H1 (cell line): ENCODE measurements around the gene FSIP1.

Experiments
- CTCF ChIP-seq, 3 experiments: IDR thresholded peaks; 1 replicate in 2 of 3; 2 replicates in 1 of 3; pipeline versions ENCODE4 v1.5.1 to v1.6.1; 2011; ENCODE audit warnings: low read length in 3 of 3, mild to moderate bottlenecking in 3 of 3, inconsistent platforms in 2 of 3, low read depth in 1 of 3, moderate library complexity in 1 of 3; ENCODE audit not compliant: insufficient read depth in 1 of 3; ENCODE audit errors: control extremely low read depth in 1 of 3
- HDAC6 ChIP-seq: IDR thresholded peaks from one replicate; pipeline ENCODE4 v1.7.1; 2012; ENCODE audit warnings: low read depth, mild to moderate bottlenecking, inconsistent platforms, low read length, moderate library complexity
- MAX ChIP-seq: IDR thresholded peaks from 2 replicates; pipeline ENCODE4 v1.6.1; 2012; ENCODE audit warnings: inconsistent platforms
- NRF1 ChIP-seq: IDR thresholded peaks from 2 replicates; pipeline ENCODE4 v1.6.1; 2011; ENCODE audit warnings: mild to moderate bottlenecking, low read depth, low read length, improper control_type of control experiment
- POLR2A ChIP-seq, 2 experiments: IDR thresholded peaks; 1 replicate in 1 of 2; 2 replicates in 1 of 2; pipeline ENCODE4 v1.6.1; 2011; ENCODE audit warnings: low read depth in 2 of 2, low read length in 2 of 2, mild to moderate bottlenecking in 2 of 2; ENCODE audit errors: control extremely low read depth in 1 of 2
- RXRA ChIP-seq: IDR thresholded peaks from 2 replicates; pipeline ENCODE4 v1.6.1; 2011; ENCODE audit warnings: low read depth, mild to moderate bottlenecking, low read length, moderate library complexity; ENCODE audit not compliant: insufficient read depth
- SP4 ChIP-seq: IDR thresholded peaks from 2 replicates; pipeline ENCODE4 v1.6.1; 2012; ENCODE audit warnings: low read length, inconsistent platforms
- ZNF274 ChIP-seq: IDR thresholded peaks from 2 replicates; pipeline ENCODE4 v1.7.0; 2012; ENCODE audit warnings: low read length, borderline replicate concordance; ENCODE audit errors: extremely low read depth

- no peak for TF ChIP-seq SP4
- no peak for TF ChIP-seq CTCF (IDR thresholded peaks at IDR 0.05; ENCODE audit: control extremely low read depth in 1 of 3, insufficient read depth in 1 of 3, low read depth in 1 of 3, low read length in 3 of 3)
- TF ChIP-seq NRF1: no peak
- TF ChIP-seq POLR2A (IDR thresholded peaks at IDR 0.05; ENCODE audit: control extremely low read depth in 1 of 2, low read depth in 2 of 2, low read length in 2 of 2): no peak
- TF ChIP-seq HDAC6: no peak
- no peak for TF ChIP-seq MAX
- TF ChIP-seq ZNF274: no peak
- no peak for TF ChIP-seq RXRA
Observed at GRCh38 chr15:39692356-39693327, 90.0 kb downstream of the FSIP1 start.
